GM19397 (cell line): ENCODE data around the gene PLSCR1.
"Not testable (repeated sequence)": the region's sequence is repeated elsewhere in the genome, so short reads cannot be mapped to it uniquely, and the experiment has no call there.

Experiments used
- ATAC-seq: cut with Tn5 transposase; IDR thresholded peaks from one replicate; pipeline ENCODE4 v1.9.1; 2021; ENCODE audit warnings: mild to moderate bottlenecking, moderate library complexity; ENCODE audit not compliant: unreplicated experiment

PLSCR1 gene

GRCh38 chr3:146485297-146485696 lies 59.1 kb downstream of the PLSCR1 start:
- ATAC-seq, result no peak

GRCh38 chr3:146476094-146476740 lies 68.2 kb downstream of the PLSCR1 start:
- ATAC-seq, result no peak

- ATAC-seq, result not testable (repeated sequence)
Measured at GRCh38 chr3:146474976-146475375, 69.4 kb downstream of the PLSCR1 start.

- no peak for ATAC-seq
Measured at GRCh38 chr3:146473726-146474125, 70.7 kb downstream of the PLSCR1 start.

- ATAC-seq, result no peak
Measured at GRCh38 chr3:146472611-146473010, 71.8 kb downstream of the PLSCR1 start.

- ATAC-seq, result no peak
Measured at GRCh38 chr3:146471012-146471411, 73.4 kb downstream of the PLSCR1 start.

- no peak for ATAC-seq
Measured at GRCh38 chr3:146470425-146470990, 73.9 kb downstream of the PLSCR1 start.

GRCh38 chr3:146469150-146470017 lies 75.0 kb downstream of the PLSCR1 start, which contains the start of gene PLSCR2:
Gene PLSCR2, minus strand, starts transcription at chr3:146469561. Its CDS starts 9,657 bp downstream, at chr3:146459904.
- ATAC-seq, result peak; percentile 99

GRCh38 chr3:146468671-146469149 lies 75.7 kb downstream of the PLSCR1 start:
- ATAC-seq, result no peak

GRCh38 chr3:146468234-146468633 lies 76.2 kb downstream of the PLSCR1 start:
- no peak for ATAC-seq

GRCh38 chr3:146466604-146467003 lies 77.8 kb downstream of the PLSCR1 start:
- no peak for ATAC-seq

- no peak for ATAC-seq
Measured at GRCh38 chr3:146465693-146466465, 78.5 kb downstream of the PLSCR1 start.
